IMR-90 (cell line): ENCODE measurements around the gene CTSC. TPM values are rescaled to one million over a fixed set of nuclear protein-coding genes. Genes with fewer than 3 reads are reported as not detected.

ENCODE experiments used
- ATAC-seq: fragments of 200-7000 bp; cut with Tn5 transposase; 2 replicates; pipeline ENCODE4 v1.9.1; 2020; ENCODE audit warnings: low read depth, mild to moderate bottlenecking, moderate library complexity
- Bru-seq: library from RNA; stranded (reverse); fragments of 400-500 nt; gene quantifications from one replicate; lab custom pipeline; 2021; lab: Mats Ljungman, UMichigan
- BruChase-seq, 2 experiments: library from RNA; stranded (reverse); fragments of 400-500 nt; gene quantifications; one replicate each; lab custom pipeline; 2021; lab: Mats Ljungman, UMichigan
- BruUV-seq: library from RNA; stranded (reverse); fragments of 400-500 nt; replicated peaks from 2 replicates; lab custom pipeline; 2021; lab: Mats Ljungman, UMichigan
- CTCF ChIA-PET: fragments of 300-600 bp; formaldehyde crosslinking; extraction: SDS; loops from one replicate; lab custom pipeline; 2021; ENCODE audit warnings: antibody characterized with exemption; lab: Yijun Ruan, JAX
- POLR2A ChIA-PET: fragments of 300-600 bp; sonication (Branson Sonifier 250); formaldehyde crosslinking; loops from one replicate; lab custom pipeline; 2022; ENCODE audit warnings: antibody characterized with exemption; ENCODE audit not compliant: unreplicated experiment; lab: Charles Lee
- DNase-seq: peaks from one replicate; pipeline ENCODE4 v3.0.0; 2013
- H2AFZ ChIP-seq: replicated peaks from 2 replicates; pipeline ENCODE3; 2013; ENCODE audit warnings: low read length, mild to moderate bottlenecking; ENCODE audit not compliant: poor library complexity
- H2AK5ac ChIP-seq: 2 replicates; pipeline ENCODE4 v1.6.1; 2013; ENCODE audit warnings: low read depth, low read length, inconsistent platforms
- H2AK9ac ChIP-seq: replicated peaks from 2 replicates; pipeline ENCODE3; 2013; ENCODE audit warnings: mild to moderate bottlenecking, low read depth, low read length, moderate library complexity; ENCODE audit not compliant: poor library complexity
- H2BK120ac ChIP-seq: 2 replicates; pipeline ENCODE4 v1.6.1; 2013; ENCODE audit warnings: low read depth, low read length, inconsistent platforms
- H2BK15ac ChIP-seq: 3 replicates; pipeline ENCODE4 v1.6.1; 2013; ENCODE audit warnings: low read depth, low read length, inconsistent platforms
- H2BK20ac ChIP-seq: 2 replicates; pipeline ENCODE4 v1.6.1; 2013; ENCODE audit warnings: low read depth, mild to moderate bottlenecking, inconsistent platforms, low read length, moderate library complexity
- H2BK5ac ChIP-seq: 2 replicates; pipeline ENCODE4 v1.6.1; 2013; ENCODE audit warnings: mild to moderate bottlenecking, low read depth, low read length, inconsistent platforms; ENCODE audit not compliant: poor library complexity, severe bottlenecking
- H3K14ac ChIP-seq: replicated peaks from 2 replicates; pipeline ENCODE4 v1.6.1; 2013; ENCODE audit warnings: low read depth, low read length, inconsistent platforms
- H3K18ac ChIP-seq: 2 replicates; pipeline ENCODE4 v1.6.1; 2013; ENCODE audit warnings: low read depth, low read length, control low read depth
- H3K23ac ChIP-seq: 2 replicates; pipeline ENCODE4 v1.6.1; 2013; ENCODE audit warnings: low read depth, low read length, inconsistent platforms
- H3K27ac ChIP-seq: 2 replicates; pipeline ENCODE4 v1.5.1; 2013; ENCODE audit warnings: mild to moderate bottlenecking, control low read depth, low read length; ENCODE audit not compliant: insufficient read depth
- H3K27me3 ChIP-seq: 2 replicates; pipeline ENCODE4 v1.6.1; 2013; ENCODE audit warnings: low read length; ENCODE audit not compliant: control insufficient read depth, insufficient read depth
- H3K36me3 ChIP-seq: 2 replicates; pipeline ENCODE4 v1.6.1; 2013; ENCODE audit warnings: low read length, mixed read lengths; ENCODE audit not compliant: control insufficient read depth, insufficient read depth
- H3K4ac ChIP-seq: 2 replicates; pipeline ENCODE4 v1.6.1; 2013; ENCODE audit warnings: low read depth, low read length, inconsistent platforms
- H3K4me1 ChIP-seq: 2 replicates; pipeline ENCODE4 v1.6.1; 2013; ENCODE audit warnings: low read length, mixed read lengths; ENCODE audit not compliant: control insufficient read depth, insufficient read depth
- H3K4me2 ChIP-seq: 2 replicates; pipeline ENCODE4 v1.6.1; 2013; ENCODE audit warnings: low read depth, mild to moderate bottlenecking, control low read depth, low read length, moderate library complexity
- H3K4me3 ChIP-seq: 2 replicates; pipeline ENCODE4 v1.5.1; 2013; ENCODE audit warnings: low read depth, mild to moderate bottlenecking, control low read depth, low read length, moderate library complexity; ENCODE audit not compliant: insufficient read depth
- H3K56ac ChIP-seq: 2 replicates; pipeline ENCODE4 v1.6.1; 2013; ENCODE audit warnings: low read length, inconsistent platforms; ENCODE audit not compliant: insufficient read depth; ENCODE audit errors: extremely low read depth
- H3K79me1 ChIP-seq, 2 experiments: 2 replicates each; pipeline ENCODE4 v1.6.1; 2013; ENCODE audit warnings: low read length in 2 of 2, inconsistent platforms in 1 of 2, low read depth in 1 of 2
- H3K9ac ChIP-seq: 2 replicates; pipeline ENCODE4 v1.6.1; 2013; ENCODE audit warnings: low read depth, low read length, control low read depth
- H3K9me1 ChIP-seq: 2 replicates; pipeline ENCODE4 v1.6.1; 2013; ENCODE audit warnings: low read length, inconsistent platforms; ENCODE audit not compliant: insufficient read depth
- H3K9me3 ChIP-seq: 2 replicates; pipeline ENCODE4 v1.6.1; 2013; ENCODE audit warnings: low read length; ENCODE audit not compliant: control insufficient read depth, insufficient read depth
- H4K20me1 ChIP-seq: 2 replicates; pipeline ENCODE4 v1.6.1; 2013; ENCODE audit warnings: low read length, inconsistent platforms; ENCODE audit not compliant: insufficient read depth
- H4K5ac ChIP-seq: 2 replicates; pipeline ENCODE4 v1.6.1; 2013; ENCODE audit warnings: mild to moderate bottlenecking, low read depth, low read length, control low read depth
- H4K8ac ChIP-seq, 2 experiments: 2 replicates each; pipeline ENCODE4 v1.6.1; 2013; ENCODE audit warnings: low read depth in 2 of 2, low read length in 2 of 2, control low read depth in 1 of 2, inconsistent platforms in 1 of 2
- H4K91ac ChIP-seq: 2 replicates; pipeline ENCODE4 v1.6.1; 2013; ENCODE audit warnings: low read depth, low read length, inconsistent platforms; ENCODE audit not compliant: insufficient read depth
- BHLHE40 ChIP-seq: fragments of 150-350 bp; IDR thresholded peaks from 2 replicates; pipeline ENCODE4 v1.6.1; 2016; ENCODE audit warnings: mild to moderate bottlenecking, low read depth, low read length
- CHD1 ChIP-seq: IDR thresholded peaks from 2 replicates; pipeline ENCODE4 v1.6.1; 2012; ENCODE audit warnings: low read depth, low read length, improper control_type of control experiment
- CTCF ChIP-seq: conservative IDR thresholded peaks from 2 replicates; pipeline ENCODE4 v1.5.1; 2012; ENCODE audit warnings: mild to moderate bottlenecking, low read depth, low read length, improper control_type of control experiment
- MAFK ChIP-seq: IDR thresholded peaks from 2 replicates; pipeline ENCODE4 v1.6.1; 2012; ENCODE audit warnings: low read depth, low read length, improper control_type of control experiment
- MAZ ChIP-seq: IDR thresholded peaks from 2 replicates; pipeline ENCODE4 v1.6.1; 2012; ENCODE audit warnings: low read depth, mild to moderate bottlenecking, low read length, improper control_type of control experiment, moderate library complexity, borderline replicate concordance
- POLR2A ChIP-seq: IDR thresholded peaks from 2 replicates; pipeline ENCODE4 v1.6.1; 2012; ENCODE audit warnings: mild to moderate bottlenecking, low read depth, low read length
- RCOR1 ChIP-seq: IDR thresholded peaks from 2 replicates; pipeline ENCODE4 v1.6.1; 2012; ENCODE audit warnings: mild to moderate bottlenecking, low read length, improper control_type of control experiment; ENCODE audit not compliant: insufficient replicate concordance
- SMC3 ChIP-seq: fragments of 150-350 bp; IDR thresholded peaks from 2 replicates; pipeline ENCODE4 v1.6.1; 2016; ENCODE audit warnings: low read depth, mild to moderate bottlenecking, antibody characterized with exemption, low read length, moderate library complexity
- USF2 ChIP-seq: fragments of 150-350 bp; IDR thresholded peaks from 2 replicates; pipeline ENCODE4 v1.6.1; 2017; ENCODE audit warnings: mild to moderate bottlenecking, antibody characterized with exemption, low read length, low read depth
- WGBS, 2 experiments: methylation state at CpG; one replicate each; pipeline versions ENCODE4 v1.1.5 to v1.1.7; 2013; ENCODE audit warnings: missing lambda C conversion rate in 2 of 2; ENCODE audit not compliant: insufficient read length in 1 of 2; ENCODE audit errors: extremely low coverage in 2 of 2; 5-methylcytosine and 5-hydroxymethylcytosine counted together
- dilution Hi-C: fragments of 300-500 bp; cut with HindIII; formaldehyde crosslinking; loops from one replicate; pipeline ENCODE4 v1.14.3; 2018; ENCODE audit warnings: low sequenced_read_pairs; ENCODE audit not compliant: unreplicated experiment
- in situ Hi-C: fragments of 300-500 bp; cut with MboI; formaldehyde crosslinking; loops from 3 replicates; pipeline ENCODE4 v1.14.3; 2019; ENCODE audit warnings: low sequenced_read_pairs, inconsistent platforms, mixed read lengths
- intact Hi-C: fragments of 100-400 bp; cut with micrococcal nuclease; formaldehyde crosslinking; loops from 2 replicates; pipeline ENCODE4 v1.10.0; 2022
- long read RNA-seq: library from polyadenylated mRNA; unstranded; transcript quantifications from one replicate; pipeline ENCODE4 v2.0.0, GENCODE V29; 2021; ENCODE audit not compliant: unreplicated experiment
- polyA plus RNA-seq, 3 experiments: library from polyadenylated mRNA; depleted of rRNA; stranded (reverse); fragments of >200 nt; gene quantifications; 2 replicates each; pipeline ENCODE4 v1.2.3, GENCODE V29; 2012; ENCODE audit warnings: low replicate concordance in 1 of 3
- total RNA-seq: library from RNA; depleted of rRNA; stranded (reverse); fragments of >200 nt; gene quantifications from 2 replicates; pipeline ENCODE4 v1.2.3, GENCODE V29; 2012; rRNA removed

CTSC gene
- total RNA-seq (178 and 208 TPM in 2 replicates), polyA plus RNA-seq (2012; rRNA removed) (267 and 299 TPM in 2 replicates), Bru-seq, nascent RNA (percentile 98 among the genes with signal in this experiment), BruChase-seq, experiment 1, labeled RNA remaining after a 6-hour chase (percentile 94 among the genes with signal in this experiment), BruChase-seq, experiment 2, labeled RNA remaining after a 2-hour chase (percentile 93 among the genes with signal in this experiment)
- 73.5 and 320 TPM in 2 replicates for polyA plus RNA-seq (2012; cell fraction: cytosol; rRNA removed)
- 116 and 140 TPM in 2 replicates for polyA plus RNA-seq (2012; cell fraction: nucleus; rRNA removed; ENCODE audit: low replicate concordance)
- long read RNA-seq, full-length matches to known transcripts, result 166 of 205 reads
- long read RNA-seq, partial matches to known transcripts, result 11 of 205 reads
- long read RNA-seq, other reads (novel, unspliced or antisense), result 28 of 205 reads

GRCh38 chr11:88337181-88337986 lies at the start of gene CTSC:
Gene CTSC, minus strand, starts transcription at chr11:88337736. Its CDS starts 64 bp downstream, at chr11:88337672.
- Histone ChIP-seq H3K9me3 (no peaks in the 10 kb centered on the region), H3K9me1 (peaks cover 3% of the 10 kb centered on the region; the same call in 1 of the 2 replicates), H3K4me3 (peak within 1 kb of the TSS; percentile 96), H4K91ac (peak within 1 kb of the TSS; percentile 81), H4K8ac (peak within 1 kb of the TSS; percentile 82 to 87), H4K20me1 (peaks cover 11% of the 10 kb centered on the region), H2BK5ac (peak within 1 kb of the TSS; percentile 93), H3K27me3 (no peaks in the 10 kb centered on the region), H2AK9ac (peak within 1 kb of the TSS; percentile 97), H3K27ac (peak within 1 kb of the TSS; percentile 98), H3K9ac (peak within 1 kb of the TSS; percentile 99), H3K14ac (peak within 1 kb of the TSS; percentile 95), H3K79me1 (peaks cover 14 to 56% of the 10 kb centered on the region in 2 experiments), H2AK5ac (peak within 1 kb of the TSS; percentile 69), H2BK120ac (peak within 1 kb of the TSS; percentile 86), H3K4ac (peak within 1 kb of the TSS; percentile 84), H4K5ac (peak within 1 kb of the TSS; percentile 71), H3K18ac (peak within 1 kb of the TSS; percentile 92), H2BK15ac (peak within 1 kb of the TSS; percentile 86), H2AFZ (peak within 1 kb of the TSS; percentile 89), H3K36me3 (peaks cover 15% of the 10 kb centered on the region), H3K4me1 (peaks cover 2% of the 10 kb centered on the region), H2BK20ac (peak within 1 kb of the TSS; percentile 76), H3K56ac (peak within 1 kb of the TSS; percentile 98), H3K4me2 (peak within 1 kb of the TSS; percentile 82), H3K23ac (peak within 1 kb of the TSS; percentile 96)
- DNase-seq, result peak; percentile 87
- TSS peak; percentile 71 for BruUV-seq
- WGBS, 2 experiments, result 2% methylated on average over 38 of the region's 54 CpGs; no CpG with 5 or more reads in 1 of the 2 experiments
- CTCF ChIA-PET, result interaction anchor here (0.6 to 1.0 kb wide), 3 partner anchors 148 to 329 kb away, joined by 3 to 4 read pairs (median 4); no protein-coding TSS in a partner anchor
- POLR2A ChIA-PET, result interaction anchor here (0.6 to 2.1 kb wide), 12 partner anchors 8 to 210 kb away, joined by 3 to 6 read pairs (median 4); no protein-coding TSS in a partner anchor
- dilution Hi-C loops (no loop called here), intact Hi-C loops (loop anchor here (1.0 to 2.0 kb wide), 3 partner anchors 65 to 207 kb away; no protein-coding TSS in a partner anchor), in situ Hi-C loops (no loop called here)
- peak; percentile 90 for ATAC-seq
- no peak for TF ChIP-seq RCOR1
- peak; percentile 23; the same call in 1 of the 2 replicates for TF ChIP-seq CTCF
- TF ChIP-seq POLR2A, result peak; percentile 83
- no peak for TF ChIP-seq MAFK
- TF ChIP-seq MAZ, result peak; percentile 57; the same call in 1 of the 2 replicates
- TF ChIP-seq SMC3, result peak; percentile 18; the same call in 1 of the 2 replicates
- 0 out of 2 replicates have a peak, but pooled peaks have one; percentile 34 for TF ChIP-seq CHD1
- TF ChIP-seq USF2, result peak; percentile 17; the same call in 1 of the 2 replicates
- peak; percentile 22; the same call in 1 of the 2 replicates for TF ChIP-seq BHLHE40
